GM06990 (cell line): ENCODE measurements around the gene MBNL2.

ENCODE experiments used
- DNase-seq: peaks from one replicate; pipeline ENCODE4 v3.0.0-alpha.2; 2011; ENCODE audit not compliant: insufficient read length; ENCODE audit errors: extremely low read depth
- H3K27me3 ChIP-seq: replicated peaks from 2 replicates; pipeline ENCODE4 v1.6.0; 2011; ENCODE audit warnings: low read length; ENCODE audit not compliant: control insufficient read depth, insufficient read depth
- H3K36me3 ChIP-seq: 2 replicates; pipeline ENCODE4 v1.5.1; 2011; ENCODE audit warnings: low read length; ENCODE audit not compliant: control insufficient read depth, insufficient read depth
- H3K4me3 ChIP-seq: replicated peaks from 2 replicates; pipeline ENCODE4 v1.5.1; 2011; ENCODE audit warnings: low read depth, mild to moderate bottlenecking, control low read depth, low read length
- CTCF ChIP-seq: IDR thresholded peaks from 2 replicates; pipeline ENCODE4 v1.5.1; 2011; ENCODE audit warnings: low read length, control low read depth, mild to moderate bottlenecking, inconsistent platforms; ENCODE audit not compliant: insufficient read depth, poor library complexity, severe bottlenecking

MBNL2 gene

DNA sequence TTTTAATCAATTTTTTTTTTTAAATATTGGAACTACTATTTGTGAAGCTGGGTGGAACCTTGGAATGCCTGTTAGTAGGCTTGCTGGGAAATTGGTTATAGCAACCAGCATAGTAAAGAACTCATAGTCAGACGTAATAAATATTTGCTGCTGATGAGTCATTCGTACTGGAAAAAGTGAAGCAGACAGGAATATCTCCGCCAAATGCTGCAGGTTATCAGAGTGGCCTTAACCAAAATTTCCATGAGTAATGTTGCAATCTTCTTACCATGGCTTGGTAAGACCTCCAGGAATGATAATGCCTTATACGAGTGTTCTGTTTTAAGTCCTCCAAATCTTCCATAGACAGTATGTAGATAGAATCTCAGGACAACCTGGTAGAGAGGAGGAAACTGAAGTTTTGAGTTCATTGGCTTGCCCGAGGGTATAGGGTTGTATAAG is 34.2 kb downstream of the MBNL2 start:
- H3K36me3 ChIP-seq, result no peaks in the 10 kb centered on the region
- no peak for DNase-seq
- no peak for TF ChIP-seq CTCF

DNA sequence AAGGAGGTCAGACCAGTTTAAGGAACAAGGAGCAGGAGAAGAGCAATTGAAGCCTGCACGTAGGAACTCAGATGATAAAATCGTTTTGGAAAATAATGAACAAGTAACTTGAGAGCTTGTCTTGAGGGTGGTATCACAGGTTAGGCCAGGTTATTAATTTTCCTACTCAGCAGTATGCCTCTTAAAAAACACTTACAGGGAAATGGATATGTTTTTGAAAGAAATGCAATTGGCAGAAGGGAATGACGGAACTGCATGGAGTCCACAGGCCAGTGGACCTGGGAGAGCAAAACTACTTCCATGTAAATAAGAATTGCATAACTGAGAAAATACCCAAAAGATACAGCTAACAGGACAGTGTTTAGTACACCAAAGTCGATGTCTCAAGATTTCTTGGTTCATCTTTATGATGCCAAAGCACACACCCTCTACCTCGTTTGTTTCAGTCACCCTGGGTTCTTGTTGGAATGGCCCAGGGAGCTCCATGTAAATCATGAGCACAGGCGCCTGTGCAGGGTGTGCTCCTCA is 35.2 kb downstream of the MBNL2 start:
- no peak for TF ChIP-seq CTCF
- H3K27me3 ChIP-seq, result no peaks in the 10 kb centered on the region
- DNase-seq, result no peak
- no peaks in the 10 kb centered on the region for H3K36me3 ChIP-seq
- H3K4me3 ChIP-seq, result no peak overlapping the region

More for the DNA sequence above, 34.2 kb downstream of the MBNL2 start:
- Histone ChIP-seq H3K4me3 (no peak overlapping the region), H3K27me3 (no peaks in the 10 kb centered on the region)

DNA sequence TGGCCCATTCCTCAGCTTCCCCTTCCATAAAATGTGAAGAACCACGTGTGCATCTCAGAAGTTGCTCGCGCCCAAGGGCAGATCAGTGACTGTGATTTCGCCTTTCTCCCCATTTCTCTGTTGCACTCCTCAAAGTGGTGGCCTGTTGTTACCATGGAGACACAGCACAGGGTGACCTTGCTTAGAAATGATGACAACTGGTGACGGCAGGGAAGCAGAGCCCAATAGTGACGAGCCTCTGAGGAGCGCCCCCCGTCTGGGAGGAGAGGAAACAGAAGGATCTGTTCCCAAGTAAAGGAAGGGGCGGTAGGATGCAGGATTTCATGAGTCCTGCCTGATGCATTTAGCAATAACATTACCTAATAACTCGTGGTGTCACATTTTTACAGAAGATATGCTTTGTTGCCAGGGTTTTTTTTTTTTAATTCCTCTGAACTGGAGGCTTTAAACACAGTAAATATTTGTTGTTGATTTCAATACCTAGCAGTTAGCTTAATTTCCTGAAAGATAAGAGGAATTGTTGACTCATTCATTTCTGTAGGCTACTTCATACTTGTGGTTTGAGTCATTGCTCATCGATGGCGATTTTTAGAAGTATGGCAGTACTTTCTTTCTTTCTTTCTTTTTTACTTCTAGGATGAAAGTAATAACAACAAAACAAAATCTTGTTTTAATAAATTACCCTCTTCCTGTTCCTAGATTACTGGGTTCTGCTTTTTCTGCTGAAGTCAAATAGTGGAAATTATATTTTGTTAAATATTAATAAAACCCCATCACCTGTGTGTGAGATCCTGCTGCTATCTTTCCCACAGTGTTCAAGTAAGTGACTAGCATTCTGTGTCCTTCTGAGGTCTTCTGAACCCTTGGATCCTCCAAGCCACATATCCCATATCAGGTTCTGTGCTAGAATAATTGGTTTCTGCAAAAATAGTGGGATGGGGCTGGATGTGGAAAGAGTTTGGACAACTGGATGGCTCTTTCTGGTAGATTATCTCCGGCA is 36.0 kb downstream of the MBNL2 start:
- H3K4me3 ChIP-seq, result no peak overlapping the region; the same call in 1 of the 2 replicates
- DNase-seq, result peak; percentile 43
- no peaks in the 10 kb centered on the region for H3K27me3 ChIP-seq
- H3K36me3 ChIP-seq, result no peaks in the 10 kb centered on the region
- TF ChIP-seq CTCF, result no peak

- DNase-seq, result no peak
These were observed 36.7 kb downstream of the MBNL2 start for GRCh38 chr13:97258801-97259200.

GRCh38 chr13:97259410-97259797 is 37.3 kb downstream of the MBNL2 start:
- Histone ChIP-seq H3K27me3 (no peaks in the 10 kb centered on the region), H3K4me3 (no peak overlapping the region), H3K36me3 (no peaks in the 10 kb centered on the region)
- no peak for TF ChIP-seq CTCF
- no peak for DNase-seq

More at GRCh38 chr13:97258801-97259200, 36.7 kb downstream of the MBNL2 start:
- H3K4me3 ChIP-seq, result no peak overlapping the region
- H3K27me3 ChIP-seq, result no peaks in the 10 kb centered on the region
- no peaks in the 10 kb centered on the region for H3K36me3 ChIP-seq
- TF ChIP-seq CTCF, result no peak
